ENCODE measurements around the gene TMEM245.

GRCh38 chr9:108972186-108972585 lies 147.6 kb downstream of the TMEM245 start:
- TF ChIP-seq CTCF (IDR thresholded peaks at IDR 0.05) = no peak
- no peak for TF ChIP-seq POLR2AphosphoS5 (IDR thresholded peaks at IDR 0.05)

Data from sigmoid colon (tissue), 4 donors.